IMR-90 (cell line): ENCODE results near the gene VIPR2.

Experiments
- CHD1 ChIP-seq: IDR thresholded peaks from 2 replicates; pipeline ENCODE4 v1.6.1; 2012; ENCODE audit warnings: low read depth, low read length, improper control_type of control experiment
- CTCF ChIP-seq: conservative IDR thresholded peaks from 2 replicates; pipeline ENCODE4 v1.5.1; 2012; ENCODE audit warnings: mild to moderate bottlenecking, low read depth, low read length, improper control_type of control experiment
- POLR2A ChIP-seq: IDR thresholded peaks from 2 replicates; pipeline ENCODE4 v1.6.1; 2012; ENCODE audit warnings: mild to moderate bottlenecking, low read depth, low read length

- TF ChIP-seq CTCF (no peak), POLR2A (no peak), CHD1 (no peak)
Measured at GRCh38 chr7:159028508-159029401, 115.9 kb downstream of the VIPR2 start.
